HCT116 (cell line): ENCODE data around the gene WDR70. TPM values are rescaled to one million over a fixed set of nuclear protein-coding genes. Genes with fewer than 3 reads are reported as not detected.

ENCODE experiments used
- ATAC-seq: fragments of 200-7000 bp; cut with Tn5 transposase; 2 replicates; pipeline ENCODE4 v1.9.1; 2020; ENCODE audit warnings: mild to moderate bottlenecking, moderate library complexity
- BruUV-seq: library from RNA; stranded (reverse); fragments of 400-500 nt; replicated peaks from 2 replicates; lab custom pipeline; 2021; lab: Mats Ljungman, UMichigan
- CTCF ChIA-PET: fragments of 300-600 bp; sonication (Branson Sonifier 250); formaldehyde crosslinking; loops from one replicate; lab custom pipeline; 2021; ENCODE audit warnings: antibody characterized with exemption; lab: Charles Lee
- POLR2A ChIA-PET: fragments of 300-600, 350-600 bp; sonication (Branson Sonifier 250); formaldehyde crosslinking; loops from one replicate; lab custom pipeline; 2021; ENCODE audit warnings: antibody characterized with exemption; lab: Charles Lee
- RAD21 ChIA-PET, 2 experiments: fragments of 300-600 bp; sonication (Branson Sonifier 250); formaldehyde crosslinking; loops; one replicate each; lab custom pipeline; 2023; ENCODE audit warnings: low total read pairs in 2 of 2; ENCODE audit not compliant: uncharacterized antibody in 2 of 2, unreplicated experiment in 2 of 2, low non-redundant PET in 1 of 2; lab: Charles Lee
- DNase-seq: peaks from one replicate; pipeline ENCODE4 v3.0.0-alpha.2; 2010; ENCODE audit warnings: low read depth, low spot score
- H2AFZ ChIP-seq: fragments of 200-600 bp; shearing (Covaris generic), sonication (generic); 2 replicates; pipeline ENCODE4 v1.6.1; 2017; ENCODE audit warnings: low read depth, mixed run types, mixed read lengths, antibody characterized with exemption, low read length; ENCODE audit not compliant: poor library complexity, severe bottlenecking
- H3K27ac ChIP-seq: 2 replicates; pipeline ENCODE4 v1.5.1; 2012; ENCODE audit warnings: low read depth, low read length
- H3K27me3 ChIP-seq: fragments of 200-600 bp; sonication (generic); 2 replicates; pipeline ENCODE4 v1.6.1; 2016; ENCODE audit warnings: mixed run types, low read length, mixed read lengths; ENCODE audit not compliant: insufficient read depth
- H3K36me3 ChIP-seq, 2 experiments: fragments of 200-500 bp in 1 of 2; fragments of 200-600 bp in 1 of 2; sonication (Bioruptor generic) in 1 of 2; sonication (generic) in 1 of 2; 2 replicates each; pipeline versions ENCODE4 v1.5.1 to v1.6.1; 2014 to 2016; ENCODE audit warnings: low read length in 2 of 2, inconsistent platforms in 1 of 2, mixed read lengths in 1 of 2, mixed run types in 1 of 2; ENCODE audit not compliant: insufficient read depth in 2 of 2, control insufficient read depth in 1 of 2
- H3K4me1 ChIP-seq, 2 experiments: fragments of 200-600 bp in 1 of 2; sonication (generic) in 1 of 2; 2 replicates each; pipeline versions ENCODE4 v1.5.1 to v1.6.1; 2012 to 2017; ENCODE audit warnings: low read length in 2 of 2, inconsistent platforms in 1 of 2, mild to moderate bottlenecking in 1 of 2, mixed read lengths in 1 of 2, mixed run types in 1 of 2, moderate library complexity in 1 of 2; ENCODE audit not compliant: insufficient read depth in 2 of 2, control insufficient read depth in 1 of 2
- H3K4me2 ChIP-seq: fragments of 200-600 bp; sonication (generic); 2 replicates; pipeline ENCODE4 v1.6.1; 2017; ENCODE audit warnings: mixed run types, low read length, mixed read lengths
- H3K4me3 ChIP-seq, 2 experiments: fragments of 200-600 bp in 1 of 2; sonication (generic) in 1 of 2; replicated peaks in 1 of 2; 2 replicates each; pipeline ENCODE4 v1.5.1; 2011 to 2016; ENCODE audit warnings: low read length in 2 of 2, control low read depth in 1 of 2, low read depth in 1 of 2, mild to moderate bottlenecking in 1 of 2, mixed read lengths in 1 of 2, mixed run types in 1 of 2
- H3K79me2 ChIP-seq: fragments of 200-600 bp; sonication (generic); 2 replicates; pipeline ENCODE4 v1.6.1; 2017; ENCODE audit warnings: mild to moderate bottlenecking, mixed run types, low read length, moderate library complexity, mixed read lengths; ENCODE audit not compliant: insufficient read depth
- H3K9ac ChIP-seq: fragments of 200-600 bp; sonication (generic); 2 replicates; pipeline ENCODE4 v1.6.1; 2016; ENCODE audit warnings: low read length, mixed read lengths
- H3K9me2 ChIP-seq: fragments of 200-600 bp; sonication (generic), shearing (Covaris generic); 2 replicates; pipeline ENCODE4 v1.6.1; 2017; ENCODE audit warnings: mixed run types, mild to moderate bottlenecking, moderate library complexity; ENCODE audit not compliant: insufficient read depth
- H3K9me3 ChIP-seq, 2 experiments: fragments of 200-500 bp in 1 of 2; fragments of 200-600 bp in 1 of 2; sonication (Bioruptor generic) in 1 of 2; sonication (generic) in 1 of 2; 2 replicates each; pipeline ENCODE4 v1.6.1; 2014 to 2017; ENCODE audit warnings: low read length in 2 of 2, mixed read lengths in 2 of 2, inconsistent platforms in 1 of 2, low read depth in 1 of 2, mild to moderate bottlenecking in 1 of 2, mixed run types in 1 of 2, moderate library complexity in 1 of 2; ENCODE audit not compliant: control insufficient read depth in 1 of 2, insufficient read depth in 1 of 2
- H4K20me1 ChIP-seq: fragments of 200-600 bp; sonication (generic), shearing (Covaris generic); 2 replicates; pipeline ENCODE4 v1.6.1; 2017; ENCODE audit warnings: mixed run types, mild to moderate bottlenecking, moderate library complexity; ENCODE audit not compliant: insufficient read depth
- CBX3 ChIP-seq: IDR thresholded peaks from 2 replicates; pipeline ENCODE4 v1.6.1; 2012; ENCODE audit warnings: low read depth
- EGR1 ChIP-seq: IDR thresholded peaks from 2 replicates; pipeline ENCODE4 v1.6.1; 2012; ENCODE audit warnings: low read depth
- EZH2 ChIP-seq: fragments of 200-600 bp; sonication (generic); IDR thresholded peaks from 2 replicates; pipeline ENCODE4 v1.6.1; 2017; ENCODE audit warnings: antibody characterized with exemption, mixed run types
- JUND ChIP-seq: IDR thresholded peaks from 2 replicates; pipeline ENCODE4 v1.6.1; 2012
- POLR2A ChIP-seq: IDR thresholded peaks from 2 replicates; pipeline ENCODE4 v1.7.0; 2011; ENCODE audit warnings: borderline replicate concordance; ENCODE audit not compliant: insufficient read depth, insufficient read length; ENCODE audit errors: extremely low read depth
- REST ChIP-seq: IDR thresholded peaks from 2 replicates; pipeline ENCODE4 v1.6.1; 2012; ENCODE audit warnings: low read depth
- SRF ChIP-seq: IDR thresholded peaks from 2 replicates; pipeline ENCODE4 v1.6.1; 2012; ENCODE audit warnings: low read depth
- TCF7L2 ChIP-seq: IDR thresholded peaks from 2 replicates; pipeline ENCODE4 v1.7.0; 2011; ENCODE audit warnings: borderline replicate concordance, inconsistent platforms; ENCODE audit not compliant: insufficient read depth, insufficient read length; ENCODE audit errors: extremely low read depth
- ZNF274 ChIP-seq: fragments of 200-500 bp; sonication (Bioruptor generic); IDR thresholded peaks from 2 replicates; pipeline ENCODE4 v1.6.1; 2014; ENCODE audit warnings: mild to moderate bottlenecking, low read depth, low read length, inconsistent platforms
- intact Hi-C: fragments of 100-400 bp; cut with micrococcal nuclease; formaldehyde crosslinking; loops from 2 replicates; pipeline ENCODE4 v1.10.0; 2022
- total RNA-seq: library from RNA; stranded (reverse); gene quantifications from one replicate; pipeline ENCODE4 v1.2.1, GENCODE V29; 2021; ENCODE audit not compliant: unreplicated experiment

WDR70 gene
- total RNA-seq, 1 experiment from 2014 or later, result 31.1 TPM

DNA sequence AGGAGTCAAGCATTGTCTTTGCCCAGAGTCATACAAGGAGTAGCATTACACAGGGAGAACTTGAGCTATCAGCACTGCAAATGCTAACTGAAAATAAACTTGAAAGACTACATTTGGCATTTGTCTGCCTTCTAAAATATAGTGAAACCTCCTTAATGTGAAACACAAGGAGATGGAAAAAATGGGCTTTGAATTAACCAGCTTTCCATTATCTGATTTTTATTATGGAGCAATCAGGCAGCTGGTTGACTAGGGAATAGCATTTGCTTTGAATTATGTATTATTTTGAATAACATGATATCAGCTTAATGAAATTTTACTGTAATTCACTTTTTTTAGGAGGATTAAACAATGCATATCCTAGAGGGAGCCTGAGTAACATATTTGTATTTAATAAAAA is 329.9 kb downstream of the WDR70 start:
- H3K4me1 ChIP-seq, result peaks cover 0 to 4% of the 10 kb centered on the region in 2 experiments; a peak in 1 of 4 replicates
- no peaks in the 10 kb centered on the region for H4K20me1 ChIP-seq
- H3K4me2 ChIP-seq, result no peak overlapping the region
- H3K36me3 ChIP-seq, result no peaks in the 10 kb centered on the region
- H3K27me3 ChIP-seq, result no peaks in the 10 kb centered on the region
- H3K9me2 ChIP-seq, result no peaks in the 10 kb centered on the region
- TF ChIP-seq EGR1 (no peak), REST (no peak), CBX3 (no peak), SRF (no peak), TCF7L2 (no peak)
- TF ChIP-seq, all 23 proteins: peak for 0
- CTCF ChIA-PET, result no interaction called here
- no TSS peak for BruUV-seq
- RAD21 ChIA-PET, result no interaction called here
- intact Hi-C loops, result no loop called here
- no peaks in the 10 kb centered on the region for H3K79me2 ChIP-seq
- H2AFZ ChIP-seq, result no peak overlapping the region
- H3K4me3 ChIP-seq, result no peak overlapping the region
- H3K9me3 ChIP-seq, result no peaks in the 10 kb centered on the region
- POLR2A ChIA-PET, result no interaction called here
- ATAC-seq (no peak), DNase-seq (no peak)
- H3K27ac ChIP-seq, result no peak overlapping the region
- no peak overlapping the region for H3K9ac ChIP-seq

DNA sequence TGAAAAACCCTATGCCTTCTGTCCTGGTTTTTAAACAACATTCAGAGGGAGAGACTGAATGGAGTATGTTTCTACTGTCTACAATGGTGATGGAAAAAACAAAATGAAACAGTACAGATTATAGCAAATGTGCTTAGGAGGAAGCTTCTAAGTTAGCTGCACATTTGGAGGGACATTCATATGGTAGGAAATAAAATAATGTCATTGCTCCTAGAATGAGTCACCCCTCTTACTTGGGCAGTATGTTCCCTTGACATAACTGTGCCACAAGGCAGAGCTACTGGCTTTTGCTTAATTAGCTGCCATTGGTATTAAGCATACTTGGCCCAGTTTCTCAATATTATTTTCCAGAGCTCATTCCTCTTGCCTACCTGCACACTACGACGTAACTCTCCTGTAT is 331.8 kb downstream of the WDR70 start:
- TF ChIP-seq EGR1, result no peak
- no peak for TF ChIP-seq EZH2
- no peak for TF ChIP-seq JUND
- TF ChIP-seq ZNF274, result no peak
- TF ChIP-seq POLR2A, result no peak

More for the DNA sequence above, 331.8 kb downstream of the WDR70 start:
- BruUV-seq, result no TSS peak
- Histone ChIP-seq H3K4me2 (no peak overlapping the region), H3K9me2 (no peaks in the 10 kb centered on the region), H3K4me1 (peaks cover 0 to 4% of the 10 kb centered on the region in 2 experiments; a peak in 1 of 4 replicates), H3K4me3 (no peak overlapping the region), H2AFZ (no peak overlapping the region), H3K9ac (no peak overlapping the region), H3K79me2 (no peaks in the 10 kb centered on the region), H3K27me3 (no peaks in the 10 kb centered on the region), H3K36me3 (no peaks in the 10 kb centered on the region), H3K9me3 (no peaks in the 10 kb centered on the region), H4K20me1 (no peaks in the 10 kb centered on the region), H3K27ac (no peak overlapping the region)
- CTCF ChIA-PET, result no interaction called here
- ATAC-seq (peak; percentile 36; the same call in 1 of the 2 replicates), DNase-seq (no peak)
- POLR2A ChIA-PET, result no interaction called here
- intact Hi-C loops, result no loop called here
- RAD21 ChIA-PET, result no interaction called here
